Skeletal muscle tissue (tissue), 4 donors: ENCODE data around the gene TMTC2. TPM values are rescaled to one million over a fixed set of nuclear protein-coding genes. Genes with fewer than 3 reads are reported as not detected.

Source experiments
- H3K27ac ChIP-seq: one replicate; pipeline ENCODE4 v1.7.0; 2013; ENCODE audit warnings: mild to moderate bottlenecking, low read depth, low read length, inconsistent platforms
- H3K27me3 ChIP-seq, 3 donors: one replicate each; pipeline ENCODE4 v1.7.0; 2013; ENCODE audit warnings: low read length in 3 of 3; ENCODE audit not compliant: control insufficient read depth in 3 of 3, insufficient read depth in 3 of 3
- H3K36me3 ChIP-seq, 3 donors: one replicate each; pipeline ENCODE4 v1.7.0; 2013; ENCODE audit warnings: low read length in 3 of 3; ENCODE audit not compliant: control insufficient read depth in 3 of 3, insufficient read depth in 3 of 3
- H3K4me1 ChIP-seq, 3 donors: one replicate each; pipeline ENCODE4 v1.7.0; 2013; ENCODE audit warnings: low read length in 3 of 3, mild to moderate bottlenecking in 3 of 3; ENCODE audit not compliant: control insufficient read depth in 3 of 3, insufficient read depth in 3 of 3
- H3K4me3 ChIP-seq, 3 donors: one replicate each; pipeline ENCODE4 v1.7.0; 2013; ENCODE audit warnings: low read length in 3 of 3
- H3K9ac ChIP-seq, 3 donors: one replicate each; pipeline ENCODE4 v1.7.0; 2013; ENCODE audit warnings: low read length in 3 of 3, mild to moderate bottlenecking in 3 of 3, moderate library complexity in 2 of 3, low read depth in 1 of 3
- H3K9me3 ChIP-seq, 3 donors: one replicate each; pipeline ENCODE4 v1.7.0; 2013; ENCODE audit warnings: low read length in 3 of 3; ENCODE audit not compliant: control insufficient read depth in 3 of 3
- total RNA-seq: library from RNA; depleted of rRNA; stranded (reverse); fragments of >200 nt; gene quantifications from one replicate; pipeline ENCODE4 v1.2.3, GENCODE V29; 2014
- donor health status: Osteomylitis.

The TMTC2 gene
- total RNA-seq, 1 donor from 2014 or later = 15.7 TPM

DNA sequence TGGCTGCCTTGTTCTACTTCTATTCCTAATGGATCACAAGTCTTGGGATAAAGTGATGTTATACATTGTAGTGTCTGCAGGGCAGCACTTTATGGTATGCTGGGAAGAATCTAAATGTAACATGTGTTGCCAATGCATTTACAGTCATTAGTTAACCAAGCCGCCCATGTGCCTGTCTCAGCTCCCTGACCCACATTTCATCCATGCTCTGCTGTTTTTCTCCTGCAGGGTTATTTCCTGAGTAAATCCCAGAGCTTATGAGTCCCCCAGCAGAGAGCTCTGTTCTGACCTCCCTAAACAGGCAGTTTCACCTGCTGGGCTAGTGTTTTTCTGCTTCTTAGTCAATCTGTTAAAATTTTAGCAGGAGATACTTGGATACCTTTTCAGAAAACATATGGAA lies 4.4 kb upstream of the TMTC2 start:
- Histone ChIP-seq H3K27me3 (peaks cover 0 to 3% (median 0%) of the 10 kb centered on the region in 3 donors), H3K36me3 (no peaks in the 10 kb centered on the region), H3K4me1 (peaks cover 6 to 8% (median 7%) of the 10 kb centered on the region in 3 donors), H3K4me3 (no peak overlapping the region), H3K9ac (no peak overlapping the region), H3K27ac (no peak overlapping the region), H3K9me3 (no peaks in the 10 kb centered on the region)

DNA sequence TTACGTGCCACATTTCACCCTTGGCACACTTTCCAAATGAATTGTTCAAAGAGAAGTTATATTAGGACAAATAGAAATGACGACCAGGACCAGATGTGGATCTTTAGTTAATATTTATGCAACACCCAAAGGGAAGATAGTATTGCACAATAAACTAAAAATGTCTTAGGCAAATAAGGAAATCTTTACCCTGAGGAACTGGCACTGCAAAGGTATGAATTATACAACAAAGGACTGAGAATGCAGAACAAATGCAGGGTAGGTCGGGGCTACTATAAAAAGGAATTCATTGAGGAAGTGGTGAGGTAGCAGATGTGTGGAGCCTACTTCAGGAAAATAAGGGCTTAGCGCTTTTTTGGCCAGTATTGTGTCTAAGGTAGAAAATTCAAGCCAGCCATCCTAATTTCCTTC lies 3.9 kb upstream of the TMTC2 start:
- Histone ChIP-seq H3K9me3 (no peaks in the 10 kb centered on the region), H3K27ac (no peak overlapping the region), H3K4me1 (peaks cover 11 to 13% (median 11%) of the 10 kb centered on the region in 3 donors), H3K27me3 (peaks cover 0 to 3% (median 0%) of the 10 kb centered on the region in 3 donors), H3K9ac (no peak overlapping the region), H3K4me3 (no peak overlapping the region), H3K36me3 (no peaks in the 10 kb centered on the region)

DNA sequence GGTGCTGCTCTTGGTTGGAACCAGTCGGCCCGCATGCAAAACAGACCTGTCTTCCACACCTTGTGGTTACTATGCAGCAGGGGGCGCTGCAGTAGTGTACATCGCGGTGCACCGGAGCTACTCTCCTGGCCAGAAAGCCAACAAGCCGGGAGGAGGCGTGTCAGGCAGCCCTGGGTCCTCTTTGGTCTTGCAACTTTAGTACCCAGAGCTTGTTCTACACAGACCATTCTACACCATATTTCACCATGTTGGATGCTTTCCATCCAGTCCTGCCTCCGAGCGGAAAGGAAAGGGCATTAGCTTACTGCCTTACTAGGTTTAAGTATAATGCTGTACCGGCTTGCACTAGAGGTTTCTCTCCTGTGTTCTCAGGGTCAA lies 927 bp upstream of the TMTC2 start:
- Histone ChIP-seq H3K4me1 (peaks cover 11 to 16% (median 14%) of the 10 kb centered on the region in 3 donors), H3K9me3 (no peaks in the 10 kb centered on the region), H3K27me3 (peaks cover 0 to 5% (median 3%) of the 10 kb centered on the region in 3 donors), H3K27ac (peak overlapping the region; percentile 84), H3K9ac (peak overlapping the region; percentile 76 to 86 (median 85)), H3K4me3 (peak overlapping the region; percentile 86 to 94 (median 92)), H3K36me3 (no peaks in the 10 kb centered on the region)

DNA sequence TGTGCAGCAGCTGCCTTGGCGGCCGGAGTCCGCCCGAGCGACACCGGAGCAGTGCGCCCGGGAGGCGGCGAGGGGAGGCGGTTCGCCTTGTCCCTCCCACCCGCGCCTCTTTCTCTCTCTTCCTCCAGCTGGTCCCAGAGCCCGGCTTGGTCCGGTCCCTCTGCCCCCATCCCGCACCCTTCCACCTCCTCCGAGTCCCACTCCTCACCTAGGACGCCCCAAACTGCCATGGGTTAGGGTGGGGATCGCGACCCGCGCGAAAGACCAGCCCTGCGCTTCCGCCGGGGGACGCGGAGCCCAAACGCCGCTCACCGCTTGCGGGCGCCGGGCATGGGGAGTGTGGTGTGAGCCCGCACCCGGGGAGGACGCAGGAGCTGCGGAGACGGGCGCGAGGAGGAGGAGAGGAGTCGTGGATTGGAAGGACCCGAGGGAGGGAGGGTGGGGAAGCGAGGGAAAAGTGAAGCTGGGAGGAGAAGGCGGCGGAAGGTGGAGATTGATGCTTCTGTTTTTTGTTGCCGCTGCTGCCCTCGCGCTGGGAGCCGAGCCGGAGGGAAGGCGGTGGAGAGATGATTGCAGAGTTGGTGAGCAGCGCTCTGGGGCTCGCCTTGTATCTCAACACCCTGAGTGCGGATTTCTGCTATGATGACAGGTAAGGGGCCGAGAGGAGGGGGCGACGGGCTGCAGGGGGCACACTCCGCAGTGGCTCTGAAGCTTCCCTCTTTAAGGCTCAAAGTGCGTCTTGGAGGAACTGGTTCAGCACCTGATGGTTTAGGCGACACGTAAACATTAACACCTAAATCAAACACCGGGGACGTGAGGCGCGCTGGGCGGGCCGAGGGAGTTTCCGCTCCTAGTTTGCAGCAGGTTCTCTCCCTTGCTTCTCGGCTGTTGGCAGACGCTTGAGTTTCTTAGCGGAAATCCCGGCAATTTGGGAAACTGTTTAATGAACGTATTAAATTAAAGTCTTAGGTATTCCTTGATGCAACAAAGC lies 610 bp downstream of the TMTC2 start:
- H3K27me3 ChIP-seq = peaks cover 0 to 5% (median under 1%) of the 10 kb centered on the region in 3 donors
- peak overlapping the region; percentile 84 for H3K27ac ChIP-seq
- peaks cover 11 to 16% (median 14%) of the 10 kb centered on the region in 3 donors for H3K4me1 ChIP-seq
- no peaks in the 10 kb centered on the region for H3K9me3 ChIP-seq
- no peaks in the 10 kb centered on the region for H3K36me3 ChIP-seq
- peak overlapping the region; percentile 60 to 86 (median 85) for H3K9ac ChIP-seq
- peak overlapping the region; percentile 86 to 94 (median 92) for H3K4me3 ChIP-seq

DNA sequence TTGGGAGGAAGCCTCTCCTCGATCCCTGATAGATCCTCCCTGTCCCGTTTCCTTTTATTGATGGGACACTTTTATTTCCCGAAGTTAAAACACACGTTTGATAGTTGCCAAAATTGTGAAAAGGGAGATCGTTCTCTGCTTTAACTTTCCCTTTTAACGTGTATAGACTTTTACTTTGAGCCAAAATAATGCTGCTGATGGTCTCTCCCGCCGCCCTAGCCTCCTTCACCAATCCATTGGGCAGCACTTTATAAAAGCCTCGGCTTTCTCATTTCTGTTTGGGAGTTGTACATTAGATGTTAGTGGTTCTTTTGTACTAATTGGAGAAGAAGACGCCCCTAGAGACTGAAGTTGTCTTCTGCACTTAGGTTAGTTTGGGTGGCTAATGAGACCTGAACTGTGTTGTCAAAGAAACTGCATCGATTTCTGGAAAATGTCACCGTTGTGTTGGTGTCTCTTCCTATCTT lies 1.4 kb downstream of the TMTC2 start:
- peaks cover 11 to 16% (median 14%) of the 10 kb centered on the region in 3 donors for H3K4me1 ChIP-seq
- H3K4me3 ChIP-seq = peak overlapping the region; percentile 86 to 94 (median 92)
- H3K9ac ChIP-seq = peak overlapping the region in 2 of 3 donors; percentile 85 to 86
- H3K36me3 ChIP-seq = no peaks in the 10 kb centered on the region
- H3K9me3 ChIP-seq = no peaks in the 10 kb centered on the region
- H3K27me3 ChIP-seq = peaks cover 0 to 5% (median 0%) of the 10 kb centered on the region in 3 donors
- H3K27ac ChIP-seq = no peak overlapping the region

DNA sequence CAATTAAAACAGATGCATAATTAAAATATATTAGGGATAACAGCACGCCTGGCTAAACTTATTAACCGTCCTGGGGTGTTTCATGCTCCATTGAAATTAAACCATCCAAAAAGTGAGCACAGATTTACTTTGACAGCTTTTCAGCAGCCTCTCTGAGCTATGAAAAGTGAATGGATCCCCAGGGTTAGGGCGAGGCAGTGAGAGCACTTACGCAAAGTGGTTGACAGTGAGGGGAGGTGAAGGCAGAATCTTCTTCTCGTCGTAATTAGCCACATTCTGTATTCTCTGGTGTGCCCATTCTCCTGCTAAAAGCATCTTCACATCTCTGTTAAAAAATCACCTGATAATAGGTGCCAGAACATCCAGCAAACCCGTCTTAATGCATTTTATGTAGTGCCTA lies 1.9 kb downstream of the TMTC2 start:
- no peaks in the 10 kb centered on the region for H3K9me3 ChIP-seq
- H3K27ac ChIP-seq = no peak overlapping the region
- no peaks in the 10 kb centered on the region for H3K36me3 ChIP-seq
- no peak overlapping the region for H3K4me3 ChIP-seq
- H3K4me1 ChIP-seq = peaks cover 11 to 16% (median 14%) of the 10 kb centered on the region in 3 donors
- no peak overlapping the region for H3K9ac ChIP-seq
- peaks cover 0 to 5% (median 0%) of the 10 kb centered on the region in 3 donors for H3K27me3 ChIP-seq

DNA sequence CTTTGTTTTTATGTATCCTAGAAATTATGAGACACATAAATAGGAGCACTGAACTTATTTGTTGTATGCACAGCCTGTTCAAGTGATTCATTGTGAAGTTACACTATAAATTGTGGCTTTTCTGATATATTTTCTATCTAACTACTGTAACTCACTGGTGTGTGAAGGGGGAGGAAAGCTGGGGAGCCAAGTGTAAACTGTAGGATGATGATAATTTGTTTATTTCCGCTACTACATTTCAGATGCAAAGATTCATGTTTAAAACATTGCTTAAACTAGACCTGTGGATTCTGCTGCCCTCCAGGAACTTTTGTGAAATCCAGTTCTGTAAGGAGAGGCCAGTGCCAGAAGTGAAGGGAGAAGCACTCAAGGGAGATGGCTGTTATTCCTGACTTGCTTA lies 3.3 kb downstream of the TMTC2 start:
- H3K4me3 ChIP-seq = no peak overlapping the region
- H3K27ac ChIP-seq = no peak overlapping the region

DNA sequence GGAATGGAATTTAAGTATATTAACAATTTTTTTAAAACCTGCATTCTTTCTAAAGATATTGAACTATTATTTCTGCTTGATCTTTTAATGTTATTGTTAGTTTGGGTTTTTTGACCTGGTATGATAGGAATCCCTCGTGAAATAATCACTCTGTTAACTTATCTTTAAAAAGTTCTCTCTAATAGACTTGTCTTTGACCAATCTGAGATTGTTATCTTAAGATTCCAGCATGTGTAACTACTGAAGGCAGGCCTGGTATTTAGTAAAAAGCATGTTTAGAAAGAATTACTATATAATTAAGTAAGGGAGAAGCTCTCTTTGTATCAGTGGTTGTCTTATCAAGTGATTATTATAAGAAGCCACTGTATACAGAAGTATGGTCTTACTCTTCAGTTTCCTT lies 4.8 kb downstream of the TMTC2 start:
- peaks cover 4 to 9% (median 8%) of the 10 kb centered on the region in 3 donors for H3K4me1 ChIP-seq
- peaks cover 0 to 5% (median 0%) of the 10 kb centered on the region in 3 donors for H3K27me3 ChIP-seq
- H3K27ac ChIP-seq = no peak overlapping the region
- no peak overlapping the region for H3K4me3 ChIP-seq
- H3K9ac ChIP-seq = no peak overlapping the region
- H3K36me3 ChIP-seq = no peaks in the 10 kb centered on the region
- H3K9me3 ChIP-seq = no peaks in the 10 kb centered on the region

More for the DNA sequence above, 3.3 kb downstream of the TMTC2 start:
- Histone ChIP-seq H3K36me3 (no peaks in the 10 kb centered on the region), H3K9ac (no peak overlapping the region), H3K9me3 (no peaks in the 10 kb centered on the region), H3K4me1 (peaks cover 11 to 16% (median 14%) of the 10 kb centered on the region in 3 donors), H3K27me3 (peaks cover 0 to 5% (median 0%) of the 10 kb centered on the region in 3 donors)

DNA sequence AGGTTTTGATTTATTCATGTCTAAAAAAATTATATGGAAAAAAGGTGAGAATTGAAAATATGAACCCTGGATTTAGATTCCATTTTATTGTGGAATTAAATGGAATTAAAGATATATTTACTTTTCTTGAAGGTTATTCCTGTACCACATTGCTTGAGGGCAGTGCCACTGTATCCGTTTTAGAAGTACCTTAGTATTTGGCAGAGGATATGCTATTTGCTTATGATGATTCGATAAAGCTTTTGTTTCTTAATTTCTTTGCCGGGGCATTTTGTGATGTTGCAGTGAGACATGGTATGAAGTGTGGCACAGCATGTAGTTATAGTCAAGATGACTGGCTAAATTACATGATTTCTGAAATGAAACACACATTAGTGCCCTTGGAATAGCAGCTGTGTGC lies 7.6 kb downstream of the TMTC2 start:
- Histone ChIP-seq H3K27ac (no peak overlapping the region), H3K4me3 (no peak overlapping the region), H3K9ac (no peak overlapping the region), H3K4me1 (no peaks in the 10 kb centered on the region), H3K27me3 (no peaks in the 10 kb centered on the region), H3K36me3 (no peaks in the 10 kb centered on the region), H3K9me3 (no peaks in the 10 kb centered on the region)

DNA sequence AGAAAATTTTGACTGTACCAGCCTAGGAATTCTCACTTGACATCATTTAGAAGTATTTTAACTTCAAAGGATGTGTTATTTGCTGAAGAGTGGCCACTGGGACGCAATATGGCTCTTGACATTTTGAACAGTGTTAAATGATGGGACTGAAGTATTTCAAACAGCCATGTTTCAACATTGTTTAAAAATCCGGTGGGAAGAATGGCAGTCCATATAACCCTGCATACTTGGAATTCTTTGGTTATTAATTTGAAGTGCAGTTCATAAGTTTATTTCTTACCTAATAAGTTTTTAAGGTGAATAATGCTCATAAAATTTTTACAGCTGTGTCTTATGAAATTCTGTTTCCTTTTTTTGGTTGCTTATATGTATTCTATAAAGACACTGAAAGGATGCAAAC lies 8.3 kb downstream of the TMTC2 start:
- Histone ChIP-seq H3K36me3 (no peaks in the 10 kb centered on the region), H3K27ac (no peak overlapping the region), H3K27me3 (no peaks in the 10 kb centered on the region), H3K9me3 (no peaks in the 10 kb centered on the region), H3K9ac (no peak overlapping the region), H3K4me3 (no peak overlapping the region), H3K4me1 (no peaks in the 10 kb centered on the region)
